ENCODE results near the gene RNF186.

DNA sequence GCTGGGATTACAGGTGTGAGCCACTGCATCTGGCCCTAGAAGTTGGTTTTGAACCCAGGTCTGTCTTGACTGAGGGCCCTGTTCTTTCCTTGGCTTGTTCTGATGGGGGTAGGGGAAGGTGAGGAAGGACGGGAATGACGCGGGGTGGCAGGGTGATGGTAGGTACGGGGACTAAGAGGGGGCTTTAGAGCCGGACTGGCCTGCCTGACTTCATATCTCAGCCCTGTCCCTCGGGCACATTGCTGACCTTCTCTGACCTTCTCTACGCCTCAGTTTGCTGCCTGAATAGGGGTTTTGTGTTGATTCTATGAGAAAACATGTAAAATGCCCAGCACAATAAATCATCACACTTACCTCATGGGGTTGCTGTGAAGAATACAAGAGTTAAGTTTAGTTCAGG, 6.7 kb downstream of the RNF186 start:
- TF ChIP-seq ZFP30 (CRISPR knock-in tag; IDR thresholded peaks at IDR 0.05) (no peak), ARNTL (CRISPR knock-in tag; IDR thresholded peaks at IDR 0.05; ENCODE audit: borderline replicate concordance, low read depth) (no peak), TCF4 (CRISPR knock-in tag; IDR thresholded peaks at IDR 0.05; ENCODE audit: borderline replicate concordance) (no peak), PATZ1 (CRISPR knock-in tag; IDR thresholded peaks at IDR 0.05; ENCODE audit: borderline replicate concordance) (no peak)
- TF ChIP-seq, protein P1, sequence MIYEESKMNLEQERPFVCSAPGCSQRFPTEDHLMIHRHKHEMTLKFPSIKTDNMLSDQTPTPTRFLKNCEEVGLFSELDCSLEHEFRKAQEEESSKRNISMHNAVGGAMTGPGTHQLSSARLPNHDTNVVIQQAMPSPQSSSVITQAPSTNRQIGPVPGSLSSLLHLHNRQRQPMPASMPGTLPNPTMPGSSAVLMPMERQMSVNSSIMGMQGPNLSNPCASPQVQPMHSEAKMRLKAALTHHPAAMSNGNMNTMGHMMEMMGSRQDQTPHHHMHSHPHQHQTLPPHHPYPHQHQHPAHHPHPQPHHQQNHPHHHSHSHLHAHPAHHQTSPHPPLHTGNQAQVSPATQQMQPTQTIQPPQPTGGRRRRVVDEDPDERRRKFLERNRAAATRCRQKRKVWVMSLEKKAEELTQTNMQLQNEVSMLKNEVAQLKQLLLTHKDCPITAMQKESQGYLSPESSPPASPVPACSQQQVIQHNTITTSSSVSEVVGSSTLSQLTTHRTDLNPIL (CRISPR knock-in tag; IDR thresholded peaks at IDR 0.05; ENCODE audit: low read depth) = no peak

All from SK-N-SH treated with all-trans-retinoic acid at 6 μM for 48 hours (cell line).